ENCODE measurements around the gene BBOX1. TPM values are rescaled to one million over a fixed set of nuclear protein-coding genes. Genes with fewer than 3 reads are reported as not detected.

BBOX1 gene
- total RNA-seq, 1 donor from 2014 or later, result not detected

DNA sequence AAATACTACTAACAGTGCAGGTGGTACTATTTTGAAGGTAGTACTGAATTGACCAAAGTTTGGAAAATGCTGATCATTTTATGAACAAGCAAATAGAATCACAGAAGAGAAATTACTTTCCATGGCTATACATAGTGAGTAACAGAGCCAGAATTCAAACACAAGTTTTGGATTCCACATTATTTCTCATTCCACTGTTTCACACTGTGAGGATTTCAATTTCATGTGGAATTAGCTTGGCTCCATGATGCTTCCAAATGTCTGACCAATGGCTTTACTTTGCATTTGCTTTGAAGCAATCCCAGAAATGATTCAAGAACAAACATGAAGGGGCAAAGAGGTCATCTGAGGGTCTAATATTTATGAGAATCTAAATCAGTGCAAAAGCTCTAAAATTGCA lies 98.1 kb downstream of the BBOX1 start:
- no peaks in the 10 kb centered on the region for H3K4me1 ChIP-seq
- no peaks in the 10 kb centered on the region for H3K9me3 ChIP-seq
- no peaks in the 10 kb centered on the region for H3K36me3 ChIP-seq
- no peaks in the 10 kb centered on the region for H3K27me3 ChIP-seq
- ATAC-seq (no peak), DNase-seq (no peak)
- intact Hi-C loops (cut with DNase I), result no loop called here
- H3K4me3 ChIP-seq, result no peak overlapping the region
- no peak for TF ChIP-seq CTCF (IDR thresholded peaks at IDR 0.05)
- no peak overlapping the region for H3K27ac ChIP-seq

- intact Hi-C loops (cut with DNase I), result no loop called here
- ATAC-seq, result no peak
Measured at GRCh38 chr11:27139742-27140367, 99.2 kb downstream of the BBOX1 start.

DNA sequence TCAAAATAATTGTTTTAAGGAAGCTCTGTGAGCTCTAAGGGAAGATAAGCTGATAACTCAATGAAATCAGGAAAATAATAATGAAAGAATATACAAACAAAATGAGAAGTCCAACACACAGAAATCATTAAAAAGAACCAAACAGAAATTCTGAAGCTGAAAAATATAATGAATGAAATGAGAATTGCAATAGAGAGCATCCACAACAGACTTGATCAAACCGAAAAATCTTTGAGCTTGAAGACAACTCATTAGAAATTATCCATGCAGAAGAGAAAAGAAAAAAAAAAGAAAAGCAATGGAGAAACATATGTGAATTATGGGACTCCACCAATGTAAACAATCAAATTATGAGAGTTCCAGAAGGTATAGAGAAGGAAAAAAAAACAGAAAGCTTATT lies 101.0 kb downstream of the BBOX1 start:
- intact Hi-C loops (cut with DNase I), result no loop called here
- DNase-seq (no peak), ATAC-seq (no peak)
- Histone ChIP-seq H3K4me1 (no peaks in the 10 kb centered on the region), H3K9me3 (no peaks in the 10 kb centered on the region), H3K27ac (no peak overlapping the region), H3K4me3 (no peak overlapping the region), H3K27me3 (no peaks in the 10 kb centered on the region), H3K36me3 (no peaks in the 10 kb centered on the region)
- TF ChIP-seq CTCF (IDR thresholded peaks at IDR 0.05), result no peak

More at GRCh38 chr11:27139742-27140367, 99.2 kb downstream of the BBOX1 start:
- no peak for DNase-seq
- Histone ChIP-seq H3K27ac (no peak overlapping the region), H3K27me3 (no peaks in the 10 kb centered on the region), H3K4me1 (no peaks in the 10 kb centered on the region), H3K9me3 (no peaks in the 10 kb centered on the region), H3K36me3 (no peaks in the 10 kb centered on the region), H3K4me3 (no peak overlapping the region)
- TF ChIP-seq CTCF (IDR thresholded peaks at IDR 0.05), result no peak

DNA sequence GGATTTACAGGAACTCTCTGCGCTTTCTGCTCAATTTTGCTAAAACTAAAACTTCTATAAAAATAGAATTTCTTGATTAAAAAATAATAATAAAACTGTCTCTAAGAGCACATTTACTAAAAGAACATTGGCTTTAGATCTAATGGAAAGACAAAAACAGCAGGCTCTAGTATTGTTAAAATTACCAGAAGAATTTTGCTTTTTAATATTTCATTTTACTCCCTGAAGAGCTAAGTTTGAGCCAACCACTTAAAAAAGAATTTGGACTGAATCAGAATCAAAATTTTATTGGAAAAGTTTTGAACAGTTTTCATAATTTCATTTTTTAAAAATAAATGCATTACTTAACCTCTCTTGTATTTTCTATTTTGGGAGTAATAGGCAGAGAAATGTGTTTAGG lies 107.3 kb downstream of the BBOX1 start:
- Histone ChIP-seq H3K36me3 (no peaks in the 10 kb centered on the region), H3K27ac (no peak overlapping the region), H3K4me3 (no peak overlapping the region), H3K9me3 (no peaks in the 10 kb centered on the region), H3K27me3 (no peaks in the 10 kb centered on the region), H3K4me1 (no peaks in the 10 kb centered on the region)
- DNase-seq (no peak), ATAC-seq (no peak)
- intact Hi-C loops (cut with DNase I), result no loop called here
- no peak for TF ChIP-seq CTCF (IDR thresholded peaks at IDR 0.05)

DNA sequence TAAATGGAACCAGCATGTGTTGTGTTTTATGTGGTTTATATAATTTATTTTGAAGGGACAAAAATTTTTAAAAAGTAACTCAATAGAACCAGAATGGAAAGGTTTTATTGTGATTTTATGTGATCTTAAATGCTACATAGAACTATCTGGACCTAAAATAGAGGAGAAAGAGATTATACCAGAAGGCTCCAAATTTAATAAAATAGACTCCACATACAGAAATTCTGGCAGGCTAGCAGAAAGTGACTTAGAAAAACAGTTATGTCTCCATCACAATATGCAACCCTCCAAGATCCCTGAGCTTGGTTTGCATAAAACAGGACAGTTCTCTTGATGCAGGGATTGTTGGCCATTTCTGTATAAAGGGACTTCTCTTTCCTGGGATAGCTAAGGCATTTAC lies 107.9 kb downstream of the BBOX1 start:
- no peaks in the 10 kb centered on the region for H3K27me3 ChIP-seq
- no peak overlapping the region for H3K4me3 ChIP-seq
- ATAC-seq (no peak), DNase-seq (no peak)
- no peaks in the 10 kb centered on the region for H3K9me3 ChIP-seq
- no peaks in the 10 kb centered on the region for H3K4me1 ChIP-seq
- no peaks in the 10 kb centered on the region for H3K36me3 ChIP-seq
- intact Hi-C loops (cut with DNase I), result no loop called here
- no peak for TF ChIP-seq CTCF (IDR thresholded peaks at IDR 0.05)
- H3K27ac ChIP-seq, result no peak overlapping the region

DNA sequence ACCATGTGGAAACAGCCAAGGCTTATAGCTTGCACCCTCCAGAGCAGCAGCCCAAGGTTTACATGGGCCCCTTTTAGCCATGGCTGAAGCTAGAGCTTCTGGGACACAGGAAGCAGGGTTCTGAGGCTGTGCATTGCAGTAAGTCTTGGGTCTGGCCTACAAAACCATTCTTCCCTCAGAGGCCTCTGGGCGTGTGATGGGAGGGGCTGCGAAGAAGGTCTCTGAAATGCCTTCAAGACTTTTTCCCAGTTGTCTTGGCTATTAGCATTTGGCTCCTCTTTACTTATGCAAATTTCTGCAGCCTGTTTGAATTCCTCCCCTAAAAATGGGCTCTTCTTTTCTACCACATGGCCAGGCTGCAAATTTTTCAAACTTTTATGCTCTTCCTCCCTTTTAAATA lies 109.5 kb downstream of the BBOX1 start:
- Histone ChIP-seq H3K36me3 (no peaks in the 10 kb centered on the region), H3K4me1 (no peaks in the 10 kb centered on the region), H3K4me3 (no peak overlapping the region), H3K27me3 (no peaks in the 10 kb centered on the region), H3K9me3 (no peaks in the 10 kb centered on the region), H3K27ac (no peak overlapping the region)
- no peak for TF ChIP-seq CTCF (IDR thresholded peaks at IDR 0.05)
- DNase-seq (no peak), ATAC-seq (no peak)
- intact Hi-C loops (cut with DNase I), result no loop called here
